SK-N-SH treated with all-trans-retinoic acid at 6 μM for 48 hours (cell line): ENCODE measurements around the gene MAP1B.

Experiments used
- ATAC-seq: fragments of 200-7000 bp; cut with Tn5 transposase; 3 replicates; pipeline ENCODE4 v1.9.1; 2020; ENCODE audit warnings: mild to moderate bottlenecking, moderate library complexity
- ARNTL ChIP-seq: fragments of 450-650 bp; formaldehyde crosslinking; IDR thresholded peaks from 2 replicates; pipeline ENCODE4 v1.5.0; 2020; ENCODE audit warnings: low read depth, mild to moderate bottlenecking, moderate library complexity, borderline replicate concordance
- BACH2 ChIP-seq: fragments of 250-450 bp; sonication (Bioruptor Pico); IDR thresholded peaks from 2 replicates; pipeline ENCODE4 v1.9.0; 2021; ENCODE audit warnings: mild to moderate bottlenecking, borderline replicate concordance
- CREB5 ChIP-seq: fragments of 250-450 bp; sonication (Bioruptor Pico); IDR thresholded peaks from 2 replicates; pipeline ENCODE4 v1.5.1; 2020; ENCODE audit warnings: low read depth, mild to moderate bottlenecking, moderate library complexity
- CSDC2 ChIP-seq: fragments of 250-450 bp; sonication (Bioruptor Pico); IDR thresholded peaks from 2 replicates; pipeline ENCODE4 v1.5.0; 2020; ENCODE audit warnings: mild to moderate bottlenecking, moderate library complexity
- CSRNP3 ChIP-seq: fragments of 250-450 bp; sonication (Bioruptor Pico); IDR thresholded peaks from 2 replicates; pipeline ENCODE4 v1.5.1; 2021; ENCODE audit warnings: mild to moderate bottlenecking, moderate library complexity
- ESRRG ChIP-seq: fragments of 250-450 bp; sonication (Bioruptor Pico); IDR thresholded peaks from 2 replicates; pipeline ENCODE4 v1.6.1; 2021; ENCODE audit warnings: mild to moderate bottlenecking
- GLIS3 ChIP-seq: fragments of 250-450 bp; sonication (Bioruptor Pico); IDR thresholded peaks from 2 replicates; pipeline ENCODE4 v1.5.0; 2020; ENCODE audit warnings: mild to moderate bottlenecking, moderate library complexity
- ISL1 ChIP-seq: fragments of 250-450 bp; sonication (Bioruptor Pico); IDR thresholded peaks from 2 replicates; pipeline ENCODE4 v2.1.2; 2022; ENCODE audit warnings: mild to moderate bottlenecking, moderate library complexity
- OSR1 ChIP-seq: fragments of 250-450 bp; sonication (Bioruptor Pico); IDR thresholded peaks from 2 replicates; pipeline ENCODE4 v1.8.0; 2022; ENCODE audit warnings: moderate library complexity, mild to moderate bottlenecking, inconsistent platforms
- POU6F1 ChIP-seq: fragments of 250-450 bp; sonication (Bioruptor Pico); IDR thresholded peaks from 2 replicates; pipeline ENCODE4 v1.8.0; 2021; ENCODE audit warnings: low read depth, mild to moderate bottlenecking, moderate library complexity, borderline replicate concordance
- RARB ChIP-seq: fragments of 250-450 bp; sonication (Bioruptor Pico); IDR thresholded peaks from 2 replicates; pipeline ENCODE4 v1.8.0; 2021; ENCODE audit warnings: mild to moderate bottlenecking, moderate library complexity
- SNAI2 ChIP-seq: fragments of 250-450 bp; sonication (Bioruptor Pico); IDR thresholded peaks from 2 replicates; pipeline ENCODE4 v1.5.0; 2020; ENCODE audit warnings: mild to moderate bottlenecking, moderate library complexity
- TCF4 ChIP-seq: fragments of 250-450 bp; sonication (Bioruptor Pico); IDR thresholded peaks from 2 replicates; pipeline ENCODE4 v1.8.0; 2021; ENCODE audit warnings: mild to moderate bottlenecking, moderate library complexity, borderline replicate concordance
- TOX ChIP-seq: fragments of 250-450 bp; sonication (Bioruptor Pico); IDR thresholded peaks from 2 replicates; pipeline ENCODE4 v1.8.0; 2021; ENCODE audit warnings: mild to moderate bottlenecking, moderate library complexity, borderline replicate concordance
- TSHZ2 ChIP-seq: fragments of 250-450 bp; sonication (Bioruptor Pico); IDR thresholded peaks from 2 replicates; pipeline ENCODE4 v1.5.0; 2020; ENCODE audit warnings: mild to moderate bottlenecking, moderate library complexity
- ZC3H10 ChIP-seq: fragments of 250-450 bp; sonication (Bioruptor Pico); IDR thresholded peaks from 2 replicates; pipeline ENCODE4 v1.5.1; 2021; ENCODE audit warnings: mild to moderate bottlenecking, moderate library complexity
- ZFP3 ChIP-seq: fragments of 250-450 bp; sonication (Bioruptor Pico); IDR thresholded peaks from 2 replicates; pipeline ENCODE4 v1.5.0; 2020; ENCODE audit warnings: mild to moderate bottlenecking, moderate library complexity
- ZFP30 ChIP-seq: fragments of 450-650 bp; formaldehyde crosslinking; IDR thresholded peaks from 2 replicates; pipeline ENCODE4 v1.5.0; 2022; ENCODE audit warnings: mild to moderate bottlenecking, moderate library complexity
- ZNF565 ChIP-seq: fragments of 450-650 bp; formaldehyde crosslinking; conservative IDR thresholded peaks from 2 replicates; pipeline ENCODE4 v1.5.0; 2020; ENCODE audit warnings: low read depth, mild to moderate bottlenecking, moderate library complexity
- ZNF70 ChIP-seq: fragments of 450-650 bp; formaldehyde crosslinking; IDR thresholded peaks from 2 replicates; pipeline ENCODE4 v1.5.0; 2020; ENCODE audit warnings: mild to moderate bottlenecking, moderate library complexity
- ZNF8 ChIP-seq: fragments of 450-650 bp; formaldehyde crosslinking; IDR thresholded peaks from 2 replicates; pipeline ENCODE4 v1.5.0; 2020; ENCODE audit warnings: mild to moderate bottlenecking, moderate library complexity

Gene MAP1B

GRCh38 chr5:72242796-72243475 lies 135.7 kb downstream of the MAP1B start:
- ATAC-seq: no peak
- TF ChIP-seq TCF4 (CRISPR knock-in tag) (no peak), OSR1 (CRISPR knock-in tag) (no peak), ZNF8 (CRISPR knock-in tag) (no peak), GLIS3 (CRISPR knock-in tag) (no peak), ZNF70 (no peak), ISL1 (CRISPR knock-in tag) (no peak), SNAI2 (CRISPR knock-in tag) (no peak), RARB (CRISPR knock-in tag) (no peak), CSDC2 (CRISPR knock-in tag) (no peak), ZFP3 (CRISPR knock-in tag) (no peak), POU6F1 (CRISPR knock-in tag) (no peak), TSHZ2 (CRISPR knock-in tag) (no peak), CREB5 (CRISPR knock-in tag) (no peak), ZNF565 (no peak), CSRNP3 (CRISPR knock-in tag) (no peak), ESRRG (CRISPR knock-in tag) (no peak), TOX (CRISPR knock-in tag) (no peak)

- no peak for ATAC-seq
- TF ChIP-seq BACH2 (CRISPR knock-in tag) (no peak), ZNF565 (no peak), TOX (CRISPR knock-in tag) (no peak), OSR1 (CRISPR knock-in tag) (no peak), ZC3H10 (no peak), ESRRG (CRISPR knock-in tag) (no peak), TCF4 (CRISPR knock-in tag) (no peak), CSDC2 (CRISPR knock-in tag) (no peak), GLIS3 (CRISPR knock-in tag) (no peak), TSHZ2 (CRISPR knock-in tag) (no peak), POU6F1 (CRISPR knock-in tag) (no peak), ZNF70 (no peak), CSRNP3 (CRISPR knock-in tag) (no peak), ZNF8 (CRISPR knock-in tag) (no peak), CREB5 (CRISPR knock-in tag) (no peak), ZFP30 (no peak), ARNTL (CRISPR knock-in tag) (no peak)
Observed at GRCh38 chr5:72243706-72244105, 136.4 kb downstream of the MAP1B start.
